Gastrocnemius medialis (tissue), 4 donors: ENCODE data around the gene HELZ2. TPM values are rescaled to one million over a fixed set of nuclear protein-coding genes. Genes with fewer than 3 reads are reported as not detected.
"Not testable (repeated sequence)": the region's sequence is repeated elsewhere in the genome, so short reads cannot be mapped to it uniquely, and the experiment has no call there.

Experiments used
- ATAC-seq, 2 donors: fragments of 150-250 bp; one replicate each; pipeline ENCODE4 v1.9.1; 2016
- DNase-seq, 2 donors: peaks; one replicate each; pipeline ENCODE4 v3.0.0-alpha.2; 2019
- H3K27ac ChIP-seq, 4 donors: fragments of 200-600 bp; sonication (generic); 1 replicate in 1 of 4; 2 replicates in 3 of 4; pipeline ENCODE4 v1.5.1; 2016 to 2018; ENCODE audit warnings: mild to moderate bottlenecking in 2 of 4, moderate library complexity in 1 of 4
- H3K27me3 ChIP-seq, 3 donors: fragments of 200-600 bp; sonication (generic) in 2 of 3; 1 replicate in 1 of 3; 2 replicates in 2 of 3; pipeline versions ENCODE4 v1.5.1 to v1.6.0; 2016 to 2019; ENCODE audit warnings: mild to moderate bottlenecking in 1 of 3, moderate library complexity in 1 of 3
- H3K36me3 ChIP-seq, 2 donors: fragments of 200-600 bp; sonication (generic) in 1 of 2; one replicate each; pipeline ENCODE4 v1.5.1; 2017 to 2018
- H3K4me1 ChIP-seq, 2 donors: fragments of 200-600 bp; sonication (generic) in 1 of 2; one replicate each; pipeline ENCODE4 v1.5.1; 2016 to 2017; ENCODE audit warnings: mild to moderate bottlenecking in 2 of 2
- H3K4me3 ChIP-seq, 4 donors: fragments of 200-600 bp; sonication (generic) in 3 of 4; 1 replicate in 1 of 4; 2 replicates in 3 of 4; pipeline ENCODE4 v1.5.1; 2016 to 2019; ENCODE audit warnings: mild to moderate bottlenecking in 2 of 4
- H3K9me3 ChIP-seq, 3 donors: fragments of 200-600 bp; sonication (generic) in 2 of 3; 1 replicate in 1 of 3; 2 replicates in 2 of 3; pipeline ENCODE4 v1.5.1; 2016 to 2019
- CTCF ChIP-seq, 5 experiments: fragments of 450-650 bp in 3 of 5; fragments of 200-600 bp in 2 of 5; sonication (generic) in 2 of 5; IDR thresholded peaks in 4 of 5; conservative IDR thresholded peaks in 1 of 5; 1 replicate in 4 of 5; 2 replicates in 1 of 5; pipeline ENCODE4 v1.5.1; 2016 to 2019; ENCODE audit warnings: antibody characterized with exemption in 5 of 5, mild to moderate bottlenecking in 3 of 5, moderate library complexity in 3 of 5
- POLR2A ChIP-seq, 2 donors: fragments of 450-650 bp; IDR thresholded peaks; one replicate each; pipeline ENCODE4 v1.6.1; 2017; ENCODE audit warnings: antibody characterized with exemption in 2 of 2, mild to moderate bottlenecking in 2 of 2, moderate library complexity in 2 of 2
- in situ Hi-C, 4 donors: fragments of 200-750 bp; cut with MboI; loops; one replicate each; pipeline versions ENCODE4 v1.15.0 to v1.8.0; 2017; ENCODE audit warnings: low sequenced_read_pairs in 4 of 4
- intact Hi-C: fragments of 100-400 bp; cut with DNase I; formaldehyde crosslinking; loops from one replicate; pipeline ENCODE4 v1.15.1; 2023; ENCODE audit warnings: low total_unique reads
- total RNA-seq, 4 donors: library from RNA; depleted of rRNA; stranded (reverse); fragments of >200 nt; gene quantifications; one replicate each; pipeline versions ENCODE4 v1.1.0 to v1.2.3, GENCODE V29; 2016

HELZ2 gene
- total RNA-seq, 4 donors from 2014 or later, result 1.7 to 6.2 (median 3.6) TPM

- Histone ChIP-seq H3K9me3 (no peaks in the 10 kb centered on the region), H3K36me3 (peaks cover 0 to 9% of the 10 kb centered on the region in 2 donors), H3K4me3 (no peak overlapping the region), H3K27ac (no peak overlapping the region), H3K4me1 (no peaks in the 10 kb centered on the region), H3K27me3 (no peaks in the 10 kb centered on the region)
- DNase-seq, result no peak
- ATAC-seq, result no peak
- intact Hi-C loops, result no loop called here
- in situ Hi-C loops, result no loop called here
- TF ChIP-seq POLR2A (IDR thresholded peaks at IDR 0.05) (no peak), CTCF (IDR thresholded peaks at IDR 0.05 in 4 of 5, conservative IDR thresholded peaks at IDR 0.05 in 1 of 5) (no peak)
Observed at GRCh38 chr20:63560856-63561609, 13.0 kb downstream of the HELZ2 start.

- in situ Hi-C loops (no loop called here), intact Hi-C loops (no loop called here)
- TF ChIP-seq CTCF (IDR thresholded peaks at IDR 0.05 in 4 of 5, conservative IDR thresholded peaks at IDR 0.05 in 1 of 5) (no peak), POLR2A (IDR thresholded peaks at IDR 0.05) (no peak)
- H3K9me3 ChIP-seq, result no peaks in the 10 kb centered on the region
- ATAC-seq (no peak), DNase-seq (no peak)
- no peak overlapping the region for H3K27ac ChIP-seq
- H3K36me3 ChIP-seq, result peaks cover 0 to 9% of the 10 kb centered on the region in 2 donors
- no peaks in the 10 kb centered on the region for H3K4me1 ChIP-seq
- H3K27me3 ChIP-seq, result no peaks in the 10 kb centered on the region
- H3K4me3 ChIP-seq, result no peak overlapping the region
Observed at GRCh38 chr20:63560333-63560805, 13.7 kb downstream of the HELZ2 start.

- H3K4me1 ChIP-seq, H3K9me3 ChIP-seq, H3K4me3 ChIP-seq, ATAC-seq, H3K27ac ChIP-seq, H3K36me3 ChIP-seq, in situ Hi-C loops, DNase-seq, H3K27me3 ChIP-seq, intact Hi-C loops: not testable (repeated sequence)
Observed at GRCh38 chr20:63559485-63560332, 14.3 kb downstream of the HELZ2 start.

- H3K4me1 ChIP-seq, result no peaks in the 10 kb centered on the region
- DNase-seq (no peak), ATAC-seq (no peak)
- in situ Hi-C loops, result no loop called here
- no peak overlapping the region for H3K4me3 ChIP-seq
- TF ChIP-seq CTCF (IDR thresholded peaks at IDR 0.05 in 4 of 5, conservative IDR thresholded peaks at IDR 0.05 in 1 of 5), result no peak
- no peak for TF ChIP-seq POLR2A (IDR thresholded peaks at IDR 0.05)
- H3K9me3 ChIP-seq, result no peaks in the 10 kb centered on the region
- intact Hi-C loops, result no loop called here
- H3K27ac ChIP-seq, result no peak overlapping the region
- H3K27me3 ChIP-seq, result peaks cover 0 to 6% (median 5%) of the 10 kb centered on the region in 3 donors
- peaks cover 0 to 9% of the 10 kb centered on the region in 2 donors for H3K36me3 ChIP-seq
Observed at GRCh38 chr20:63558804-63559484, 15.1 kb downstream of the HELZ2 start.
